GF-D8 (cell line): ENCODE data around the gene AGPAT4.
"Not testable (repeated sequence)": the region's sequence is repeated elsewhere in the genome, so short reads cannot be mapped to it uniquely, and the experiment has no call there.

Experiments
- DNase-seq: peaks from one replicate; lab custom pipeline; 2025; lab: John Stamatoyannopoulos, UW

The AGPAT4 gene

GRCh38 chr6:161138543-161139303 lies 135.1 kb downstream of the AGPAT4 start:
- DNase-seq, result no peak

DNA sequence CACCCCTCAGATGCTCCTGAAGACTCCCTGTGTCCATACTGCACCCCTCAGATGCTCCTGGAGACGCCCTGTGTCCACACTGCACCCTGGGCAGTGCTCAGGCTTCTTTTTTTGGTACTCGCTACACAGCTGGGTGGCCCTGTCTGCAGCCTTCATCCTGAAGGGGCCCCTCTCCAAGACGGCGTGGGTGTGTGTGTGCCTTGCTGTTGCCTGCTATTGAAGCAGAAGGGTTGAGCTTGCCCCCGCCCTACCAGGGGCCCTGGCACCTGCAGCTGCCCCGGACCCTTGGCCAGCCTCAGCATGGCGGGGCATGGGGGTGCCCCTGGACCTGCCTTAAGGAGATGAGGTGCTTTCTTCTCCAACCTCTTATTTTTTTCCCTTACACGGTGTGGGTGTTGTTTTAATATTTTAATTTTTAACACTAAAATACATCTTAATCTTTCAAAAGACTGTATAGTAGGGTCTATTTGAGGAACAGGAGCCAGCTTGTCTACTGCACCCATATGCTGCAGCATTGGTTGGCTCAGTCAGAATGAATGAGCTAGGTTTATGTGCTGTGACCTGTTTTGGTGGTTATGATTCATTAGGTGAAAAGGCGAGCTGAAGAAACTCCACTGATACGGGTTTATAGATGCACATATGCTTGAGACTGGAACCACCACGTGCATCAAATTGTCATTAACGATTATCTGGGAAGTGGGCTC lies 135.9 kb downstream of the AGPAT4 start:
- DNase-seq, result no peak

DNA sequence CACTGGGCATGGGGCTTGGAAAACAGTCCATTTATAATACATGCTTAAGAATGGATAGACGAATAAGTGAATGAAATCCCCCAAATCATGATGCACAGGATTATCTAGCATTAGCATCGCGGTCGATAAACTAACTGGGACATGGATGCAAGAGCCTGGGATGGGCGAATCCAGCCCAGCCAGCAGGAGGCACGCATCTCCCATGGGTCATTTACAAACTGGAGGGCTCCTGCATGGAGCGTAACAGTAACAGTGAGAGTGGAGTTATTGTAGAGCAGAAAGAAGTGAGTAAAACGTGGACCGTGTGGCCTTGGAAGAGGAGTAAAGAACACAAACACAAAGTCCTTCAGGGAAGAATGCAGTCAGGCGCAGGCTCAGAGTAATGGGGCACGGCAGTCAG lies 136.5 kb downstream of the AGPAT4 start:
- DNase-seq, result no peak

DNA sequence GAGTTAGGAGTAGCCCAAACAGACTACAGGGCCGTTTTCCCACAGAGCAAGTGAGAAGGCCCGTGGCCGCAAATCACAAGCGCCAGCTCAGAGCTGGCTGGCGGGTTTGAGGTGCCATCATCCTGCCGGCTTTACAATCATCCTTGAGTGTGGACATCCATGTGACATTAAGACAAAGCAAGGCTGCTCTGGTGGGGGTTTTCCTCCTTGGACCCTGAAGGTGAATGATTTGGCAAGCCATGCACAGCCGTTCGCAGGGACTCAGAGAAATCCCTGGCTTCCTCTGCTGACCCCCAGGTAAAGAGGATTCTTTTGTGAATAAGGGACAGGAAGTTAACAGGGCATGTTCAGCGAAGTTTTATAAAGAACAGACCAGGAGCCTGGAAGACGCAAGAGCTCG lies 137.2 kb downstream of the AGPAT4 start:
- DNase-seq, result no peak

DNA sequence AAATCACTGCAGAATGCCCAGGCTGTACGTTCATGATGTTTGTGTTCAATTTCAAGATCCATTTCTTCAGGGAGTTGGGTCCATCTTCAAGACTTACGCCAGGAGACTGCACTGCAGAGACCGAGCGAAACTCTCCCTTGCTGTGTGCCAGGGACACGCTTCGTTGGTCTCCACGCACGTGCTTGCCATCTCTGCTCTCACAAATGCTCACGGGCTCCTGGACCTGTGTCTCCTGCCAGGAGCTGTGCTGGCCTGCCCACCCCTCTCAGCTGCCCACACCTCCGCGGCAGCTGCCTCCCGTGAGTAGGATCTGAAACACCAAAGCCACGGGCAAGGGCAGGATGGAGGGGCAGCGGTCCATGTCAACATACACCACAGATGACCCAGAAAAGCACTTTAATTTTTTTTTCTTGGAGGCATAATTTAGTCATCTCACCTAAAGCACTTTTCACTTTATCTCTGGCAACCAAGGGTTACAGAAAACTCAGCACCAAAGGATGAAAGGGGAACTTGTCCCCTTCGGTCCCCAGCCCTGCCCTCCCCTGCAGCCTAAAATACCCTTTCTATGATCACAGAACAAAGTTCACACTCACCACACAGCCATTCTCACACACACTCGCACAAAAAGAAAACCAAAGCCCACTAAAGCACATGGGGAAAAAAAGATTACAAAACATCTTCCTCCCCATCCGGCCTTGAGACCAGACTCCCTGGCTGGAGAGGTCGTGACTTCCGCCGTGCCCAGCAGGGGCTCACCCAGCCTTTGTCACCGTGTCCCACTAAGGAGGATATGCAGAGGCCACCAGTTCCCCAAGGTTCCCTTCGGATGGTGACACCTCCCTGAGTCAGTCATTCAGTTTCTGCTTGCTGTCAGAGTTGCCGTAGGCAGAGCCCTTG lies 137.9 kb downstream of the AGPAT4 start:
- DNase-seq, result no peak

DNA sequence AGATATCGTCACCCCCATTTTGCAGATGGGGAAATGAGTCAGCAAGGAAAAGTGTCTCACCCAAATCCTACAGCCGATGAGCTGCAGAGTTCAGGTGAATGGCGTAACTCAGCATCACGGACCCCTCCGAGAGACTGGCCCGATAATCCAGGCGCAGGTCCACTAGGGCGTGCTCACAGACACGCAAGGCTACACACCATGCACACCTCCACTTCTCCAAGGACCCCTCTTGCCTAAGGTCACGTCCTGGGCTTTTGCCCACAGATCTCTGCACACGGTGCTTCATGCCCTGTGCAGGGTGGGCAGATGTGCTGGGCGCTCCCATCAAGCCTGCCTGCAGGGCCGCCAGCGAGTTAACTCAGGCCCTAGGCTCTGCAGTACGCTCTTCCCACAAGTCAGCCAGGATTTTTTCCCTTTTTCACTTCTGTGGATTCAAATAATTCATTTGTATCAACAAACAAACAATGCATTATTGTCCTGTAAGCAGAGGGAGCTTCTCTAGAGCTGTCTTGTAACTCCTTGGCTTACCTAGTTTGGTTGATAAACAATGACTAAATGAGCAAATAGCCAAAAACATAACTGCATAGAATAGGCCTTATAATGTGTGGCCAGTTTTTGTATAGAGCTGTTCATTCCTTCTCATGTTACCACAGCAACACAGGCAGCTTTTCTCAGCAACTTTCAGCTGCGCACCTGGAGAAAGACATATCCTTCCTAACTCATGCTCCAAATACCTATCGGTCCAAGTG lies 139.1 kb downstream of the AGPAT4 start:
- no peak for DNase-seq

DNA sequence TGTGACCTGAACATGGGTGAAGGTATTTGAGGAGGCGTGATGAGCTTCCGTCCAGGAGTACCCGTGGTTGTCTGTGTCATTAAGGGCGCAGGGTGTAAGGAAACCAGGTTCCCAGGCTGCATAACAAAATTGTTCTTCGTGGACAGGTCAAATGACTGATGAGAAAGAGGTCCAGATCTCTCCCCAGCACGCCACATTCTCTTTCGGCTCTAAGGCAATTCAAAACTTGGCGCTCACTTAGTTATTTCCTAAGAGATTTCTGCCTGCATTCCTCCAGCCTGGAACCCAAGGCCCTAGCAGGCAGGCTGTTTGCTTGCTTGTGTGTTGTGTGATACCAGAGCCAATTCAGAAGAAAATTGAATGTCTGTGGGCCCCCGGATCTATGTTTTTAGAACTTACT lies 139.9 kb downstream of the AGPAT4 start:
- DNase-seq, result no peak

GRCh38 chr6:161132384-161132783 lies 141.5 kb downstream of the AGPAT4 start:
- DNase-seq, result no peak

- no peak for DNase-seq
Measured at GRCh38 chr6:161130967-161131766, 142.7 kb downstream of the AGPAT4 start.

DNA sequence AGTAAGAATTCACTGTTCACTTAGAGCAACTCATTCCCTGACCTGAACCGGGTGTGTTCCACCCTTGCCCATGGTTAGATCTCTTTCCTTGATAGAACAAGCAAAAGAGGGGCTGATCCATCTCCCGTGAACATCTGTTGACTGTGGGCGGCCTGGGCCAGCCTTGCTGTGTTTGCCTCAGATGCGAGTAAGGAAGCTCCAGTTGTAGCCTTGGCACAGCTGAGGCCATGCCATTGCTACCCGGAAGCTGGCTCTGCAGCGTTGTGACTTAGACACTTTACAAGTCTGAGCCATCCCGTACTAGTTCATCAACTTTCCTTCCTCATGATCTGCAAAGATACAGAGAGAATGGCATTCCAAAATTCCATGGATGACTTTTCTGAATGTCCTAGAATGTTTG lies 143.3 kb downstream of the AGPAT4 start:
- no peak for DNase-seq

DNA sequence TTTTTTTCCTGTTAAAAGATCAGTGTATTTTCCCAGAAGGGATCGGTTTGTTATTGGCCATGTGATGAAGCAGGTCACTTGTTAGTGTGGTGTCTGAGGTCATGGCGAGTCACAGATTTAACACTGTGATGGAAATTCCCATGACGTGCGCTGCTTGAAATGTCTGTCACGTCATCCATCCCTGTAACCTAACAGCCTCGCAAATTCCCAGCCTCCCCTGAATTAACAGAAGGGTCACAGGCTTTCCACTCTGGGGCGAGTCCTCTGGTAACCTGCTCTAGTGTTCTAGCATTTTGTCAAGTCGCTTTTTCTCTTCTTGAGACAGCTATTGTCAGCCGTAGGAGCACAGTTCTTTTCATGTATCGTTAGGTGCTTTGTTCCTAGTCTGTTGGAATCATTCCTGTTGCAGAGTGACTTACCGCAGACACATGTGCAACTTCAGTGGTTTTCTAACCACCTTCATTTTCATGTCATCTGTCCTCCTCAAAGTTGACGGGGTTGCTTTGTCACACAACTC lies 145.1 kb downstream of the AGPAT4 start:
- no peak for DNase-seq

GRCh38 chr6:161128230-161128629 lies 145.6 kb downstream of the AGPAT4 start:
- no peak for DNase-seq

DNA sequence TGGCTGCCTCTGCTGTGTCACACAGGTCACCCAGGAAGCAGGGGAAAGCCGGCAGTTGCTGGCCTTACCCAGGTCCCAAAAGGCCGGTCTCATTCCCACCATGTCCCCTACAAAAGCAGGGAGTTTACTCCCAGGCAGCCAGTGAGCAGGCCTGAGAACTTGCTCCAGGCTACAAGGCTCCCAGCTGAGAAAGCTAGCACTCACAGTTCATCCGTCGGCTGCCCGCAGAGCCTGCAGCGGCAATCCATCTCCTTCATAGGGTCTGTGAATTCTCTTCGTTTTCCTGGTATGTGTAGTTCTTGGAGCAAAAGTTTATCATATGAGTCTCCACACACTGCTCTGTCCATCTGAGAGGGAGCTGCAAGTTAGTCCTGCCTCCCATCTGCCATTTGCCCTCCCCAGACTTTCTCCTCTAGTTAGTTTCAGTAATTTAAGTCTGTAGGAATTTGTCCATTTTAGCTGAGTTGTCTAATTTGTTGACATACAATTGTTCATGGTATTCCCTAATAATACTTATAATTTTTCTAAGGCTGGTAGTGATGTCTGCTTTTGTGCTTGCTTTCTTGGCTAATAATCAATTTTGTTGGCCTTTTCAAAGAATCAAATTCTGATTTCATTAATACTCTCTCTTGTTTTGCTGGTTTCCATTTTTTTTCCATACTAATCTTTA lies 146.7 kb downstream of the AGPAT4 start:
- DNase-seq, result no peak

DNA sequence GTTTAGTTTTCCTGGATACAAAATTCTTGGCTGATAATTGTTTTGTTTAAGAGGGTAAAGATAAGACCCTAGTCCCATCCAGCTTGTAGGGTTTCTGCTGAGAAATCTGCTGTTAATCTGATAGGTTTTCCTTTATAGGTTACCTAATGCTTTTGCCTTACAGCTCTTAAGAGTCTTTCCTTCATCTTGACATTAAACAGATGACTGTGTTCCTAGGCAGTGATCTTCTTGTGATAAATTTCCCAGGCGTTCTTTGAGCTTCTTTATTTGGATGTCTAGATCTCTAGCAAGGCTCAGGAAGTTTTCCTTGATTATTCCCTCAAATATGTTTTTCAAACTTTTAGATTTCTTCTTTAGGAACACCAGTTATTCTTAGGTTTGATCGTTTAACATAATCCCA lies 148.3 kb downstream of the AGPAT4 start:
- DNase-seq, result no peak

DNA sequence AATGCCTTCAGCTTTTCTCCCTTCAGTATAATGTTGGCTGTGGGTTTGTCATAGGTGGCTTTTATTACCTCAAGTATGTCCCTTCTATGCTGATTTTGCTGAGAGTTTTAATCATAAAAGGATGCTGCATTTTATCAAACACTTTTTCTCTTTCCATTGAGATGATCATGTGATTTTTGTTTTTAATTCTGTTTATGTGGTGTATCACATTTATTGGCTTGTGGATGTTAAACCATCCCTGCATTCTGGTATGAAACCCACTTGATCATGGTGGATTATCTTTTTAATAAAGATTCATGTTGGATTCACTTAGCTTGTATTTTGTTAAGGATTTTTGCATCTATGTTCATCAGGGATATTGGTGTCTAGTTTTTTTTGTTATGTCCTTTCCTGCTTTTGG lies 150.5 kb downstream of the AGPAT4 start:
- not testable (repeated sequence) for DNase-seq

DNA sequence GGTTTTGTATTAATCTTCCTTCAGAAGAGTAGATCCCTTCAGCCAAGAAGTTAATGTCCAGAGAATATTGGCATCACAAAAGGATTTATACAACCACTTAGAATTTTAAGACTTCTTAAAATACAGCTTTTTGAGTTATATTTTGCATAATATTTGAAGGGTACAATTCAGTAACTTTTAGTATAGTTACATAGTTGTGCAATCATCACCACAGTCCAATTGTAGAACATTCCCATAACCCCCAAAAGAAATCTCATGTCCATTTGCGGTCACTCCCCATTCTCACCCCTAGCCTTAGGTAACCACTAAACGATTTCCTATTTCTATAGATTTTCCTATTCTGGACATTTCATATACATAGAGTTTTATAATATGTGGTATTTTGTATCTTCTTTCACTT lies 155.9 kb downstream of the AGPAT4 start:
- no peak for DNase-seq

DNA sequence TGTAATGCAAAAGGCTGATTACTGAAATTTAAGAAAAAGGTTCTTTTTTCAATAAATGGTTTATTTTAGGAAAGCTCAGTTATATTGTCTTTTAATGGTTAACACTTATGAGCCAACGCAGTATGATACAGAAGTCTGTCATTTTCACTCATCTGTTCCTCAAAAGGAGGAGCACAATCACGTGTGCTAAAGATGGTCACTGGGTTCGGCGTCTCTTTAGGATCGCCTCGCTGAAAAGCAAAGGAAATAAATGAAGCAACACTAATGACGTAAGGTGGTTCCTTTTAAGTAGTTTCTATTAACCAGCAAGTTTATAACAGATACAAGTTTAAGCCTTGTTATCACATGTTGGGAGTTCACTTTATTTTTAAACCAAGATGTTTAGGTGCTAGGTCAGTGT lies 156.6 kb downstream of the AGPAT4 start:
- DNase-seq, result no peak

GRCh38 chr6:161116554-161116953 lies 157.3 kb downstream of the AGPAT4 start:
- no peak for DNase-seq

- no peak for DNase-seq
Measured at GRCh38 chr6:161115468-161115867, 158.4 kb downstream of the AGPAT4 start.

DNA sequence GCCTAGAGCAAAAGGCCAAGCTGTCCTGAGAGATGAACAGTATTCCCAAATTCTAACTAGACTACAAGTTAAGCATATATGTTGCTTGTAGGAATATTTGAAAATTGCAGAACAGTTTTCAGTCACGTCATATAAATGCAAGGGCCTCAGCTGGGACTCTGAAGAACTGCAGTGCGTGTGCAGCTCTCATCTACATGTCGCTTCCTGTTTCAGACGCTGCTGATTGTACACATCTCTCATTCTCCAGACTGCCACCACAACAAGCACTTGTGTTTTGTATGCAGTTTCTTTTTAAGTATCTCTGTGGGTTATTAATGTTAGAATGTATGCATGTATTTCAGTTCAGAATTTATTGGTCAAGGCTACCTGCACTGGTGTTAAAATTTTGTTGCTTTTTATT lies 162.6 kb downstream of the AGPAT4 start:
- DNase-seq, result no peak
